Measurements from ENCODE around the gene ERO1B. TPM values are rescaled to one million over a fixed set of nuclear protein-coding genes. Genes with fewer than 3 reads are reported as not detected.
"Not testable (repeated sequence)": the region's sequence is repeated elsewhere in the genome, so short reads cannot be mapped to it uniquely, and the experiment has no call there.

The ERO1B gene
- total and polyA plus RNA-seq, 11 donors, result 3.6 to 13.9 (median 6.9) TPM

GRCh38 chr1:236320214-236320613 lies 38.5 kb upstream of the ERO1B start:
- WGBS, 4 donors, result 75 to 95% (median 83%) methylated on average over 1 of the region's 1 CpG
- H3K9me3 ChIP-seq, result peaks cover 0 to 37% (median 22%) of the 10 kb centered on the region in 12 donors
- ATAC-seq (no peak), DNase-seq (no peak)
- intact Hi-C loops (cut with DNase I), result no loop called here
- no peak overlapping the region for H3K27ac ChIP-seq
- TF ChIP-seq POLR2A (IDR thresholded peaks at IDR 0.05) (no peak), CTCF (IDR thresholded peaks at IDR 0.05) (no peak)
- H3K4me1 ChIP-seq, result no peaks in the 10 kb centered on the region
- H3K4me3 ChIP-seq, result no peak overlapping the region
- no peaks in the 10 kb centered on the region for H3K36me3 ChIP-seq
- H3K27me3 ChIP-seq, result no peaks in the 10 kb centered on the region

- H3K9me3 ChIP-seq, result peaks cover 0 to 6% (median under 1%) of the 10 kb centered on the region in 12 donors
- H3K4me3 ChIP-seq, result no peak overlapping the region
- no peak overlapping the region for H3K27ac ChIP-seq
- H3K4me1 ChIP-seq, result no peaks in the 10 kb centered on the region
- H3K27me3 ChIP-seq, result peaks cover 0 to 3% (median 0%) of the 10 kb centered on the region in 9 donors
- DNase-seq (no peak), ATAC-seq (no peak)
- no peak for TF ChIP-seq POLR2A (IDR thresholded peaks at IDR 0.05)
- no peak for TF ChIP-seq CTCF (IDR thresholded peaks at IDR 0.05)
- 89 to 100% (median 94%) methylated on average over 2 of the region's 2 CpGs for WGBS, 4 donors
- no peaks in the 10 kb centered on the region for H3K36me3 ChIP-seq
- intact Hi-C loops (cut with DNase I), result no loop called here
These were observed 34.7 kb upstream of the ERO1B start for GRCh38 chr1:236316437-236316836.

- H3K27ac ChIP-seq, result no peak overlapping the region
- 67 to 79% (median 72%) methylated on average over 2 of the region's 2 CpGs for WGBS, 4 donors
- H3K27me3 ChIP-seq, result peaks cover 0 to 3% (median 0%) of the 10 kb centered on the region in 9 donors
- no peaks in the 10 kb centered on the region for H3K4me1 ChIP-seq
- DNase-seq, result no peak
- H3K9me3 ChIP-seq, result no peaks in the 10 kb centered on the region
- no peak overlapping the region for H3K4me3 ChIP-seq
- intact Hi-C loops (cut with DNase I), result no loop called here
- no peak for ATAC-seq
- TF ChIP-seq CTCF (IDR thresholded peaks at IDR 0.05) (no peak), POLR2A (IDR thresholded peaks at IDR 0.05) (no peak)
- no peaks in the 10 kb centered on the region for H3K36me3 ChIP-seq
These were observed 33.8 kb upstream of the ERO1B start for GRCh38 chr1:236315518-236315917.

GRCh38 chr1:236315092-236315491 lies 33.3 kb upstream of the ERO1B start:
- TF ChIP-seq CTCF (IDR thresholded peaks at IDR 0.05), result no peak
- WGBS, 4 donors, result 86 to 95% (median 93%) methylated on average over 10 of the region's 10 CpGs
- H3K27me3 ChIP-seq, result peaks cover 0 to 3% (median 0%) of the 10 kb centered on the region in 9 donors
- intact Hi-C loops (cut with DNase I), result no loop called here
- H3K36me3 ChIP-seq, result no peaks in the 10 kb centered on the region
- H3K4me3 ChIP-seq, result no peak overlapping the region
- DNase-seq, result no peak
- no peaks in the 10 kb centered on the region for H3K9me3 ChIP-seq
- H3K27ac ChIP-seq, result no peak overlapping the region
- no peaks in the 10 kb centered on the region for H3K4me1 ChIP-seq
- no peak for ATAC-seq

GRCh38 chr1:236314050-236314449 lies 32.3 kb upstream of the ERO1B start:
- DNase-seq; intact Hi-C loops (cut with DNase I): not testable (repeated sequence)
- WGBS, 4 donors, result 80 to 86% (median 83%) methylated on average over 5 of the region's 5 CpGs

More at GRCh38 chr1:236314050-236314449, 32.3 kb upstream of the ERO1B start:
- H3K36me3 ChIP-seq, H3K4me1 ChIP-seq, H3K4me3 ChIP-seq, H3K27me3 ChIP-seq, ATAC-seq, H3K27ac ChIP-seq, H3K9me3 ChIP-seq: not testable (repeated sequence)
